ENCODE data around the gene NADSYN1. TPM values are rescaled to one million over a fixed set of nuclear protein-coding genes. Genes with fewer than 3 reads are reported as not detected.

Gene NADSYN1
- total RNA-seq, 1 experiment from 2014 or later: 91.3 TPM

GRCh38 chr11:71542382-71542781 lies 89.4 kb downstream of the NADSYN1 start:
- Mint-ChIP-seq H3K27me3 (ENCODE audit: insufficient read depth, unreplicated experiment) (no peaks in the 10 kb centered on the region), H3K27ac (ENCODE audit: unreplicated experiment) (no peak overlapping the region), H3K4me1 (ENCODE audit: low read depth, unreplicated experiment) (peaks cover 19% of the 10 kb centered on the region), H3K4me3 (ENCODE audit: unreplicated experiment) (no peak overlapping the region), H3K9me3 (ENCODE audit: unreplicated experiment) (peaks cover 28% of the 10 kb centered on the region), H3K36me3 (ENCODE audit: insufficient read depth, unreplicated experiment) (no peaks in the 10 kb centered on the region)
- H3K9me3 ChIP-seq: peaks cover 5% of the 10 kb centered on the region; the same call in 1 of the 2 replicates
- no peak for DNase-seq
- TF ChIP-seq, protein P1, sequence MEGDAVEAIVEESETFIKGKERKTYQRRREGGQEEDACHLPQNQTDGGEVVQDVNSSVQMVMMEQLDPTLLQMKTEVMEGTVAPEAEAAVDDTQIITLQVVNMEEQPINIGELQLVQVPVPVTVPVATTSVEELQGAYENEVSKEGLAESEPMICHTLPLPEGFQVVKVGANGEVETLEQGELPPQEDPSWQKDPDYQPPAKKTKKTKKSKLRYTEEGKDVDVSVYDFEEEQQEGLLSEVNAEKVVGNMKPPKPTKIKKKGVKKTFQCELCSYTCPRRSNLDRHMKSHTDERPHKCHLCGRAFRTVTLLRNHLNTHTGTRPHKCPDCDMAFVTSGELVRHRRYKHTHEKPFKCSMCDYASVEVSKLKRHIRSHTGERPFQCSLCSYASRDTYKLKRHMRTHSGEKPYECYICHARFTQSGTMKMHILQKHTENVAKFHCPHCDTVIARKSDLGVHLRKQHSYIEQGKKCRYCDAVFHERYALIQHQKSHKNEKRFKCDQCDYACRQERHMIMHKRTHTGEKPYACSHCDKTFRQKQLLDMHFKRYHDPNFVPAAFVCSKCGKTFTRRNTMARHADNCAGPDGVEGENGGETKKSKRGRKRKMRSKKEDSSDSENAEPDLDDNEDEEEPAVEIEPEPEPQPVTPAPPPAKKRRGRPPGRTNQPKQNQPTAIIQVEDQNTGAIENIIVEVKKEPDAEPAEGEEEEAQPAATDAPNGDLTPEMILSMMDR (IDR thresholded peaks at IDR 0.05; ENCODE audit: insufficient read depth in 1 of 2, low read depth in 1 of 2, low read length in 1 of 2, severe bottlenecking in 1 of 2, unreplicated experiment in 1 of 2): no peak
- BruUV-seq (replicated peaks): no TSS peak
- H3K36me3 ChIP-seq (ENCODE audit: control insufficient read depth, insufficient read depth, low read length): no peaks in the 10 kb centered on the region
- intact Hi-C loops (cut with micrococcal nuclease; ENCODE audit: unreplicated experiment): no loop called here
- no peak overlapping the region for H3K4me3 ChIP-seq (ENCODE audit: low read depth, low read length)
- no peaks in the 10 kb centered on the region for H3K27me3 ChIP-seq (replicated peaks; ENCODE audit: control insufficient read depth, insufficient read depth, low read length)
- ChIA-PET CTCF (no interaction called here), POLR2A (interaction anchor here (0.6 to 0.8 kb wide), 2 partner anchors 77 to 90 kb away, joined by 4 read pairs; no protein-coding TSS in a partner anchor)
- peaks cover 18% of the 10 kb centered on the region for H3K4me1 ChIP-seq

GRCh38 chr11:71542879-71543777 lies 90.1 kb downstream of the NADSYN1 start:
- Mint-ChIP-seq H3K27me3 (ENCODE audit: insufficient read depth, unreplicated experiment) (no peaks in the 10 kb centered on the region), H3K4me3 (ENCODE audit: unreplicated experiment) (no peak overlapping the region), H3K36me3 (ENCODE audit: insufficient read depth, unreplicated experiment) (no peaks in the 10 kb centered on the region), H3K9me3 (ENCODE audit: unreplicated experiment) (peaks cover 28% of the 10 kb centered on the region), H3K27ac (ENCODE audit: unreplicated experiment) (no peak overlapping the region), H3K4me1 (ENCODE audit: low read depth, unreplicated experiment) (peaks cover 19% of the 10 kb centered on the region)
- Histone ChIP-seq H3K9me3 (peaks cover 5% of the 10 kb centered on the region; the same call in 1 of the 2 replicates), H3K36me3 (ENCODE audit: control insufficient read depth, insufficient read depth, low read length) (no peaks in the 10 kb centered on the region), H3K4me1 (peaks cover 18% of the 10 kb centered on the region), H3K4me3 (ENCODE audit: low read depth, low read length) (no peak overlapping the region), H3K27me3 (replicated peaks; ENCODE audit: control insufficient read depth, insufficient read depth, low read length) (no peaks in the 10 kb centered on the region)
- no peak for DNase-seq
- TF ChIP-seq, protein P1 (IDR thresholded peaks at IDR 0.05; ENCODE audit: insufficient read depth in 1 of 2, low read depth in 1 of 2, low read length in 1 of 2, severe bottlenecking in 1 of 2, unreplicated experiment in 1 of 2): no peak
- intact Hi-C loops (cut with micrococcal nuclease; ENCODE audit: unreplicated experiment): no loop called here
- no TSS peak for BruUV-seq (replicated peaks)
- CTCF ChIA-PET: interaction anchor here (1.1 kb wide), 1 partner anchor 20 kb away, joined by 3 read pairs; no protein-coding TSS in a partner anchor
- POLR2A ChIA-PET: interaction anchor here (0.6 kb wide), 1 partner anchor 77 kb away, joined by 4 read pairs; no protein-coding TSS in a partner anchor

DNA sequence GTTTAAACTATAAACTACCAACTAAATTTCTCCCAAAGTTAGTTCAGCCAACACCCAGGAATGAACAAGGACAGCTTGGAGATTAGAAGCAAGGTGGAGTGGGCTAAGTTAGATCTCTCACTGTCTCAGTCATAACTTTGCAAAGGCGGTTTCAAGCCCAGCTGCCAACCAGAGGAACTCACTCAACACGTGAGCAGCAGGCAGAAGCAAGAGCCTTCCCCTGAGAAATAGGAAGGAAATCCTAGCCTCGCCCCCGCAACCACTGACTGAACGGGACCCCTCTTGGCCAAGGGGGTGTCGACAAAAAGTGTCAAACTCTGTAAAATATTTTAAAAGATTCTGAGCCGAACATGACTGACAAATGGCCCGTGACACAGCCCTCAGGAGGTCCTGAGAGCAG lies 90.9 kb downstream of the NADSYN1 start:
- peaks cover 5% of the 10 kb centered on the region; the same call in 1 of the 2 replicates for H3K9me3 ChIP-seq
- H3K36me3 ChIP-seq (ENCODE audit: control insufficient read depth, insufficient read depth, low read length): no peaks in the 10 kb centered on the region
- no peak for DNase-seq
- peaks cover 18% of the 10 kb centered on the region for H3K4me1 ChIP-seq
- H3K27me3 ChIP-seq (replicated peaks; ENCODE audit: control insufficient read depth, insufficient read depth, low read length): no peaks in the 10 kb centered on the region
- Mint-ChIP-seq H3K27ac (ENCODE audit: unreplicated experiment) (no peak overlapping the region), H3K9me3 (ENCODE audit: unreplicated experiment) (peaks cover 28% of the 10 kb centered on the region), H3K4me1 (ENCODE audit: low read depth, unreplicated experiment) (peaks cover 19% of the 10 kb centered on the region), H3K27me3 (ENCODE audit: insufficient read depth, unreplicated experiment) (no peaks in the 10 kb centered on the region), H3K4me3 (ENCODE audit: unreplicated experiment) (no peak overlapping the region), H3K36me3 (ENCODE audit: insufficient read depth, unreplicated experiment) (no peaks in the 10 kb centered on the region)
- no TSS peak for BruUV-seq (replicated peaks)
- POLR2A ChIA-PET: no interaction called here
- CTCF ChIA-PET: interaction anchor here (1.1 kb wide), 1 partner anchor 19 kb away, joined by 3 read pairs; no protein-coding TSS in a partner anchor
- intact Hi-C loops (cut with micrococcal nuclease; ENCODE audit: unreplicated experiment): no loop called here
- TF ChIP-seq, protein P1 (IDR thresholded peaks at IDR 0.05; ENCODE audit: insufficient read depth in 1 of 2, low read depth in 1 of 2, low read length in 1 of 2, severe bottlenecking in 1 of 2, unreplicated experiment in 1 of 2): no peak
- no peak overlapping the region for H3K4me3 ChIP-seq (ENCODE audit: low read depth, low read length)

Data from Caco-2 (cell line).